AG04450 (cell line): ENCODE measurements around the gene SCD5. TPM values are rescaled to one million over a fixed set of nuclear protein-coding genes. Genes with fewer than 3 reads are reported as not detected.

Experiments
- CTCF ChIA-PET: fragments of 300-600, 350-600 bp; formaldehyde crosslinking; extraction: SDS; loops from one replicate; lab custom pipeline; 2022; ENCODE audit warnings: antibody characterized with exemption, inconsistent platforms; lab: Charles Lee
- POLR2A ChIA-PET: fragments of 350-600 bp; formaldehyde crosslinking; extraction: SDS; loops from one replicate; lab custom pipeline; 2021; ENCODE audit warnings: antibody characterized with exemption, inconsistent platforms; lab: Yijun Ruan, JAX
- DNase-seq: peaks from one replicate; pipeline ENCODE4 v3.0.0-alpha.2; 2011; ENCODE audit warnings: low read depth, low spot score
- H3K27ac ChIP-seq: one replicate; pipeline ENCODE4 v1.5.1; 2012; ENCODE audit warnings: low read depth, low read length, control low read depth
- H3K27me3 ChIP-seq: one replicate; pipeline ENCODE4 v1.6.0; 2012; ENCODE audit warnings: low read length; ENCODE audit not compliant: control insufficient read depth, insufficient read depth
- H3K4me3 ChIP-seq: 2 replicates; pipeline ENCODE4 v1.5.1; 2011; ENCODE audit warnings: mild to moderate bottlenecking, low read depth, low read length, control low read depth
- H3K9me3 ChIP-seq: 2 replicates; pipeline ENCODE4 v1.5.1; 2012; ENCODE audit warnings: low read length; ENCODE audit not compliant: control insufficient read depth, insufficient read depth
- CTCF ChIP-seq: IDR thresholded peaks from 2 replicates; pipeline ENCODE4 v1.5.1; 2011; ENCODE audit warnings: low read depth, low read length, control low read depth, inconsistent platforms
- polyA plus RNA-seq: library from polyadenylated mRNA; depleted of rRNA; stranded (reverse); fragments of >200 nt; gene quantifications from 2 replicates; pipeline ENCODE4 v1.2.3, GENCODE V29; 2011

Gene SCD5
- polyA plus RNA-seq, 1 experiment: 13.1 TPM

- Histone ChIP-seq H3K27me3 (no peaks in the 10 kb centered on the region), H3K27ac (no peak overlapping the region), H3K4me3 (no peak overlapping the region), H3K9me3 (no peaks in the 10 kb centered on the region)
- TF ChIP-seq CTCF: no peak
- ChIA-PET CTCF (no interaction called here), POLR2A (no interaction called here)
- no peak for DNase-seq
Observed at GRCh38 chr4:82712561-82712960, 86.0 kb downstream of the SCD5 start.

DNA sequence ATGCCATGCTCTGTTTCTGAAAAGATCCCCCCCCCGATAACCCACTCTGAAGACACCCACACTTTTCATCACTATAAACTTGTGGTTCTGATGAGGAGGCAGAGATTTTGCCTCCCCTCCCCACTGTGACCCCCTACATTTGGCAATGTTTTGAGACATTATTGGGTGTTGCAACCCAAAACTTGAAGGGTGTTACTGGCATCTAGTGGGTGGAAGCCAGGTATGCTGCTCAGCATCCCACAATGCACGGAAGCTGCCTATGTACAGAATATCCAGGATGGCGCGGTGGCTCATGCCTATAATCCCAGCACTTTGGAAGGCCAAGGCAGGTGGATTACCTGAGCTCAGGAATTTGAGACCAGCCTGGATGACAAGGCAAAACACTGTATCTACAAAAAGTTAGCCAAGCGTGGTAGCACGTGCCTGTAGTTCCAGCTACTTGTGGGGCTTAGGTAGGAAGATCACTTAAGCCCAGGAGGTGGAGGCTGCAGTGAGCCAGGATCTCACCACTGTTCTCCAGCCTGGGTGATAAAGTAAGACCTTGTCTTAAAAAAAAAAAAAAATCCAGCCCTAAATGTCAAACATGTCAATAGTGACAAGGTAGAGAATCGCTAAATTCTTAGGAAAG is 87.3 kb downstream of the SCD5 start:
- POLR2A ChIA-PET: no interaction called here
- no peak for DNase-seq
- no peak overlapping the region for H3K27ac ChIP-seq
- H3K27me3 ChIP-seq: no peaks in the 10 kb centered on the region
- no peaks in the 10 kb centered on the region for H3K9me3 ChIP-seq
- H3K4me3 ChIP-seq: no peak overlapping the region
- CTCF ChIA-PET: no interaction called here
- no peak for TF ChIP-seq CTCF

- no peak overlapping the region for H3K27ac ChIP-seq
- no peak overlapping the region for H3K4me3 ChIP-seq
- DNase-seq: no peak
- H3K9me3 ChIP-seq: no peaks in the 10 kb centered on the region
- no peaks in the 10 kb centered on the region for H3K27me3 ChIP-seq
- ChIA-PET POLR2A (no interaction called here), CTCF (no interaction called here)
- no peak for TF ChIP-seq CTCF
Observed at GRCh38 chr4:82710197-82710929, 88.2 kb downstream of the SCD5 start.

DNA sequence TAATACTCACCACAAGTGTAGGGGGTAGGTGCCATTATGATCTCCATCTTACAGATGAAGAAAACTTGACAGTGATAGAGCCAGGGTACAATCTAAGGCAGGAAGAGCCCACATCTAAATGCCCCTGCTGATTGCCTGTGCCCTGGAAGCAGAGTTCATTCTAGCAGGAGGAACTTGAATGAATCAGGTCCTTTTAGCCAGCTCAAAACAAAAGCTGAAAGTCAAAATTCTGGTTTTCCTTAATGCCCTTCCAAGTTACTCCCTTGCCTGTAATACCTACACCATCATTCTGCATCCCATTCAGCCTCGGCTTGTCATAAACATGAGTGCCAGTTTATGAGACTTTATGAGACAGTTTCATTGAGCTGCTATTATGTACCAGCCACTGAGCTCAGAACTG is 89.6 kb downstream of the SCD5 start:
- no peaks in the 10 kb centered on the region for H3K9me3 ChIP-seq
- no peak for TF ChIP-seq CTCF
- H3K4me3 ChIP-seq: no peak overlapping the region
- H3K27ac ChIP-seq: no peak overlapping the region
- CTCF ChIA-PET: interaction anchor here (0.7 to 1.4 kb wide), 2 partner anchors 30 to 246 kb away, joined by 4 to 6 read pairs; no protein-coding TSS in a partner anchor
- POLR2A ChIA-PET: no interaction called here
- no peak for DNase-seq
- no peaks in the 10 kb centered on the region for H3K27me3 ChIP-seq

GRCh38 chr4:82706349-82707000 is 92.1 kb downstream of the SCD5 start:
- DNase-seq: no peak
- no peaks in the 10 kb centered on the region for H3K9me3 ChIP-seq
- ChIA-PET POLR2A (interaction anchor here (0.7 kb wide), 1 partner anchor 28 kb away, joined by 3 read pairs; no protein-coding TSS in a partner anchor), CTCF (interaction anchor here (2.2 kb wide), 1 partner anchor 33 kb away, joined by 10 read pairs; no protein-coding TSS in a partner anchor)
- H3K27ac ChIP-seq: no peak overlapping the region
- H3K4me3 ChIP-seq: no peak overlapping the region
- H3K27me3 ChIP-seq: no peaks in the 10 kb centered on the region
- no peak for TF ChIP-seq CTCF
